Body of pancreas (tissue), 4 donors: ENCODE results near the gene ZC3HAV1. TPM values are rescaled to one million over a fixed set of nuclear protein-coding genes. Genes with fewer than 3 reads are reported as not detected.

Experiments used
- ATAC-seq: fragments of 150-250 bp; one replicate; pipeline ENCODE4 v1.9.1; 2016
- DNase-seq, 4 donors: peaks; one replicate each; pipeline ENCODE4 v3.0.0-alpha.2; 2019
- H3K27ac ChIP-seq, 4 donors: fragments of 200-600 bp; sonication (generic); 1 replicate in 3 of 4; 2 replicates in 1 of 4; pipeline versions ENCODE4 v1.5.1 to v1.6.1; 2016 to 2019; ENCODE audit warnings: mild to moderate bottlenecking in 1 of 4, mixed read lengths in 1 of 4, moderate library complexity in 1 of 4
- H3K27me3 ChIP-seq, 2 donors: fragments of 200-600 bp; sonication (generic); one replicate each; pipeline ENCODE4 v1.6.0; 2016; ENCODE audit warnings: mild to moderate bottlenecking in 1 of 2
- H3K36me3 ChIP-seq, 2 donors: fragments of 200-600 bp; sonication (generic); replicated peaks in 1 of 2; 2 replicates each; pipeline ENCODE4 v1.5.1; 2016; ENCODE audit warnings: low read depth in 2 of 2; ENCODE audit not compliant: insufficient read depth in 1 of 2
- H3K4me1 ChIP-seq: fragments of 200-600 bp; sonication (generic); one replicate; pipeline ENCODE4 v1.6.0; 2016
- H3K4me3 ChIP-seq, 2 donors: fragments of 200-600 bp; sonication (generic); 1 replicate in 1 of 2; 2 replicates in 1 of 2; pipeline ENCODE4 v1.5.1; 2016 to 2019
- H3K9me3 ChIP-seq, 3 donors: fragments of 200-600 bp; sonication (generic); 1 replicate in 2 of 3; 2 replicates in 1 of 3; pipeline ENCODE4 v1.5.1; 2016
- CTCF ChIP-seq, 7 experiments: fragments of 450-650 bp in 4 of 7; fragments of 200-600 bp in 3 of 7; sonication (generic) in 3 of 7; IDR thresholded peaks; one replicate each; pipeline ENCODE4 v1.5.1; 2016 to 2019; ENCODE audit warnings: antibody characterized with exemption in 7 of 7
- POLR2A ChIP-seq, 3 donors: fragments of 450-650 bp; IDR thresholded peaks; one replicate each; pipeline ENCODE4 v1.6.1; 2016; ENCODE audit warnings: antibody characterized with exemption in 3 of 3, mild to moderate bottlenecking in 2 of 3
- WGBS, 2 donors: methylation state at CpG; one replicate each; pipeline ENCODE4 v1.1.5; 2017; 5-methylcytosine and 5-hydroxymethylcytosine counted together
- intact Hi-C: fragments of 100-400 bp; cut with DNase I; formaldehyde crosslinking; loops from one replicate; pipeline ENCODE4 v1.15.1; 2023
- total RNA-seq, 2 donors: library from RNA; depleted of rRNA; stranded (reverse); fragments of >200 nt; gene quantifications; one replicate each; pipeline ENCODE4 v1.1.0, GENCODE V29; 2016

The ZC3HAV1 gene
- total RNA-seq: 10 to 100 TPM; 13.5 to 14.5 TPM

GRCh38 chr7:139109188-139109982 lies at the start of gene ZC3HAV1:
Gene ZC3HAV1, minus strand, starts transcription at chr7:139109720. Its CDS starts 389 bp downstream, at chr7:139109331.
- Histone ChIP-seq H3K4me1 (peaks cover 28% of the 10 kb centered on the region), H3K27me3 (no peaks in the 10 kb centered on the region), H3K9me3 (no peaks in the 10 kb centered on the region), H3K36me3 (no peaks in the 10 kb centered on the region), H3K27ac (peak within 1 kb of the TSS; percentile 89 to 96 (median 94)), H3K4me3 (peak within 1 kb of the TSS; percentile 73 to 100)
- TF ChIP-seq CTCF (IDR thresholded peaks at IDR 0.05) (peak in 5 of 7 experiments; percentile 15 to 39 (median 33)), POLR2A (IDR thresholded peaks at IDR 0.05) (peak; percentile 57 to 89 (median 88))
- intact Hi-C loops: no loop called here
- ATAC-seq (peak; percentile 91), DNase-seq (peak; percentile 80 to 89 (median 84))
- 0% methylated on average over 15 to 68 of the region's 68 CpGs for WGBS, 2 donors

- Histone ChIP-seq H3K9me3 (no peaks in the 10 kb centered on the region), H3K4me1 (no peaks in the 10 kb centered on the region), H3K27ac (no peak overlapping the region), H3K4me3 (no peak overlapping the region), H3K27me3 (no peaks in the 10 kb centered on the region), H3K36me3 (no peaks in the 10 kb centered on the region)
- WGBS, 2 donors: 43 to 44% methylated on average over 2 of the region's 2 CpGs
- no peak for ATAC-seq
- intact Hi-C loops: no loop called here
- TF ChIP-seq POLR2A (IDR thresholded peaks at IDR 0.05): no peak
- no peak for TF ChIP-seq CTCF (IDR thresholded peaks at IDR 0.05)
- DNase-seq: no peak
These were observed 44.3 kb upstream of the ZC3HAV1 start for GRCh38 chr7:139153832-139154231.

- intact Hi-C loops: no loop called here
- 85 to 100% methylated on average over 1 of the region's 1 CpG for WGBS, 2 donors
- H3K9me3 ChIP-seq: no peaks in the 10 kb centered on the region
- no peak for DNase-seq
- no peak for TF ChIP-seq POLR2A (IDR thresholded peaks at IDR 0.05)
- no peak for TF ChIP-seq CTCF (IDR thresholded peaks at IDR 0.05)
- no peaks in the 10 kb centered on the region for H3K36me3 ChIP-seq
- no peaks in the 10 kb centered on the region for H3K4me1 ChIP-seq
- ATAC-seq: no peak
- H3K27ac ChIP-seq: no peak overlapping the region
- H3K4me3 ChIP-seq: no peak overlapping the region
- no peaks in the 10 kb centered on the region for H3K27me3 ChIP-seq
These were observed 42.6 kb upstream of the ZC3HAV1 start for GRCh38 chr7:139152149-139152548.

- H3K27ac ChIP-seq: no peak overlapping the region
- DNase-seq (no peak), ATAC-seq (no peak)
- no peaks in the 10 kb centered on the region for H3K27me3 ChIP-seq
- H3K9me3 ChIP-seq: no peaks in the 10 kb centered on the region
- no peak overlapping the region for H3K4me3 ChIP-seq
- peaks cover 5% of the 10 kb centered on the region for H3K4me1 ChIP-seq
- TF ChIP-seq CTCF (IDR thresholded peaks at IDR 0.05): no peak
- TF ChIP-seq POLR2A (IDR thresholded peaks at IDR 0.05): no peak
- no peaks in the 10 kb centered on the region for H3K36me3 ChIP-seq
- intact Hi-C loops: no loop called here
- WGBS, 2 donors: 77 to 83% methylated on average over 4 of the region's 4 CpGs
These were observed 29.6 kb upstream of the ZC3HAV1 start for GRCh38 chr7:139139150-139139549.
